CD4-positive, alpha-beta T cell treated with Interleukin-6 for 4 hours (primary cell): ENCODE results near the gene PLEKHA4.
A peak's percentile ranks its signal among the peaks of the same experiment; 100 is the strongest.
"Not testable (repeated sequence)": the region's sequence is repeated elsewhere in the genome, so short reads cannot be mapped to it uniquely, and the experiment has no call there.

Experiments used
- DNase-seq: peaks from one replicate; pipeline ENCODE4 v3.0.0-alpha.2; 2020; ENCODE audit warnings: mixed read lengths

PLEKHA4 gene

GRCh38 chr19:48795055-48795684 lies 73.2 kb downstream of the PLEKHA4 start:
- peak; percentile 88 for DNase-seq

- DNase-seq = no peak
Observed at GRCh38 chr19:48794291-48794690, 74.1 kb downstream of the PLEKHA4 start.

GRCh38 chr19:48793271-48793670 lies 75.1 kb downstream of the PLEKHA4 start:
- DNase-seq = no peak

- DNase-seq = not testable (repeated sequence)
Observed at GRCh38 chr19:48787331-48787730, 81.1 kb downstream of the PLEKHA4 start.
